Breast epithelium (tissue), 3 donors: ENCODE measurements around the gene MAN1A2.

Experiments used
- CTCF ChIP-seq, 3 donors: fragments of 450-650 bp; IDR thresholded peaks; one replicate each; pipeline ENCODE4 v1.5.1; 2016 to 2017; ENCODE audit warnings: antibody characterized with exemption in 3 of 3, mild to moderate bottlenecking in 3 of 3, moderate library complexity in 3 of 3
- POLR2A ChIP-seq: fragments of 450-650 bp; IDR thresholded peaks from one replicate; pipeline ENCODE4 v1.6.1; 2016; ENCODE audit warnings: antibody characterized with exemption, mild to moderate bottlenecking, moderate library complexity
- POLR2AphosphoS5 ChIP-seq, 3 donors: sonication (generic); formaldehyde crosslinking; IDR thresholded peaks; one replicate each; pipeline ENCODE4 v1.6.1; 2017; ENCODE audit warnings: antibody characterized with exemption in 3 of 3

- no peak for TF ChIP-seq CTCF (IDR thresholded peaks at IDR 0.05)
- no peak for TF ChIP-seq POLR2AphosphoS5 (IDR thresholded peaks at IDR 0.05)
- no peak for TF ChIP-seq POLR2A
Measured at GRCh38 chr1:117529683-117530082, 162.4 kb downstream of the MAN1A2 start.
